PC-3 (cell line): ENCODE measurements around the gene FLT3. TPM values are rescaled to one million over a fixed set of nuclear protein-coding genes. Genes with fewer than 3 reads are reported as not detected.
"Not testable (repeated sequence)": the region's sequence is repeated elsewhere in the genome, so short reads cannot be mapped to it uniquely, and the experiment has no call there.

Source experiments
- ATAC-seq: fragments of 200-7000 bp; cut with Tn5 transposase; 2 replicates; pipeline ENCODE4 v1.9.1; 2020; ENCODE audit warnings: mild to moderate bottlenecking, moderate library complexity
- BruUV-seq: library from RNA; stranded (reverse); fragments of 400-500 nt; replicated peaks from 2 replicates; lab custom pipeline; 2021; lab: Mats Ljungman, UMichigan
- CTCF ChIA-PET: fragments of 300-600 bp; sonication (Branson Sonifier 250); formaldehyde crosslinking; loops from one replicate; lab custom pipeline; 2022; ENCODE audit warnings: antibody characterized with exemption; lab: Charles Lee
- POLR2A ChIA-PET: fragments of 300-600 bp; sonication (Branson Sonifier 250); formaldehyde crosslinking; loops from one replicate; lab custom pipeline; 2022; ENCODE audit warnings: antibody characterized with exemption; ENCODE audit not compliant: unreplicated experiment; lab: Charles Lee
- DNase-seq: peaks from one replicate; pipeline ENCODE4 v3.0.0-alpha.2; 2015
- H2AFZ ChIP-seq: fragments of 300-600 bp; sonication (generic); 2 replicates; pipeline ENCODE4 v1.6.0; 2016; ENCODE audit warnings: antibody characterized with exemption, low read length
- H3F3A ChIP-seq: fragments of 300-600 bp; sonication (generic); one replicate; pipeline ENCODE4 v1.6.0; 2017; ENCODE audit warnings: antibody characterized with exemption, low read length, control low read depth, mild to moderate bottlenecking; ENCODE audit not compliant: unreplicated experiment
- H3K27ac ChIP-seq: fragments of 300-600 bp; sonication (generic); 2 replicates; pipeline ENCODE4 v1.5.1; 2016; ENCODE audit warnings: mild to moderate bottlenecking, low read length
- H3K27me3 ChIP-seq: fragments of 300-600 bp; sonication (generic); 2 replicates; pipeline ENCODE4 v1.6.1; 2016; ENCODE audit warnings: low read length, mixed read lengths
- H3K36me3 ChIP-seq: fragments of 300-600 bp; sonication (generic); 2 replicates; pipeline ENCODE4 v1.6.1; 2016; ENCODE audit warnings: low read depth, mixed run types, low read length, mixed read lengths
- H3K4me1 ChIP-seq: fragments of 300-600 bp; sonication (generic); 2 replicates; pipeline ENCODE4 v1.5.1; 2016; ENCODE audit warnings: low read length; ENCODE audit not compliant: insufficient read depth
- H3K4me2 ChIP-seq: fragments of 300-600 bp; sonication (generic); 2 replicates; pipeline ENCODE4 v1.6.0; 2016; ENCODE audit warnings: low read length
- H3K4me3 ChIP-seq: fragments of 300-600 bp; sonication (generic); 2 replicates; pipeline ENCODE4 v1.5.1; 2016; ENCODE audit warnings: mild to moderate bottlenecking, low read length, mixed read lengths
- H3K79me2 ChIP-seq: fragments of 300-600 bp; sonication (generic); 2 replicates; pipeline ENCODE4 v1.6.1; 2017; ENCODE audit warnings: low read length, mixed read lengths
- H3K9ac ChIP-seq: fragments of 300-600 bp; sonication (generic); 2 replicates; pipeline ENCODE4 v1.6.0; 2016; ENCODE audit warnings: mild to moderate bottlenecking, low read length
- H3K9me2 ChIP-seq: fragments of 300-600 bp; sonication (generic); replicated peaks from 2 replicates; pipeline ENCODE4 v1.6.1; 2016; ENCODE audit warnings: mixed run types, low read length, mixed read lengths
- H3K9me3 ChIP-seq: fragments of 300-600 bp; sonication (generic); 2 replicates; pipeline ENCODE4 v1.6.1; 2016; ENCODE audit warnings: low read length, mixed read lengths
- H4K20me1 ChIP-seq: fragments of 300-600 bp; sonication (generic); 2 replicates; pipeline ENCODE4 v1.6.1; 2016; ENCODE audit warnings: low read length, mixed read lengths
- CTCF ChIP-seq: fragments of 300-600 bp; sonication (generic); conservative IDR thresholded peaks from 2 replicates; pipeline ENCODE4 v1.5.1; 2017; ENCODE audit warnings: antibody characterized with exemption, low read depth, mild to moderate bottlenecking, low read length
- EZH2 ChIP-seq: fragments of 300-600 bp; sonication (generic); IDR thresholded peaks from one replicate; pipeline ENCODE4 v1.6.1; 2017; ENCODE audit warnings: antibody characterized with exemption, mild to moderate bottlenecking, low read length; ENCODE audit not compliant: unreplicated experiment
- EZH2phosphoT487 ChIP-seq: fragments of 300-600 bp; sonication (generic); IDR thresholded peaks from 2 replicates; pipeline ENCODE4 v1.6.1; 2018; ENCODE audit warnings: mild to moderate bottlenecking, antibody characterized with exemption, low read length, borderline replicate concordance
- intact Hi-C: fragments of 100-400 bp; cut with micrococcal nuclease; formaldehyde crosslinking; loops from 2 replicates; pipeline ENCODE4 v1.9.0; 2023
- total RNA-seq: library from RNA; depleted of rRNA; stranded (reverse); fragments of >200 nt; gene quantifications from 2 replicates; pipeline ENCODE4 v1.2.3, GENCODE V29; 2014

FLT3 gene
- total RNA-seq, 1 experiment from 2014 or later: not detected

- H3K9me3 ChIP-seq: no peaks in the 10 kb centered on the region
- intact Hi-C loops: no loop called here
- no peak overlapping the region for H3K4me2 ChIP-seq
- H3K79me2 ChIP-seq: no peaks in the 10 kb centered on the region
- H3K9me2 ChIP-seq: no peaks in the 10 kb centered on the region
- H3F3A ChIP-seq: no peaks in the 10 kb centered on the region
- peaks cover 62% of the 10 kb centered on the region for H3K27me3 ChIP-seq
- peaks cover 15% of the 10 kb centered on the region; the same call in 1 of the 2 replicates for H3K4me1 ChIP-seq
- no peak overlapping the region for H2AFZ ChIP-seq
- no peak for ATAC-seq
- no peak overlapping the region for H3K4me3 ChIP-seq
- no peaks in the 10 kb centered on the region for H4K20me1 ChIP-seq
- no peak overlapping the region for H3K27ac ChIP-seq
- TF ChIP-seq EZH2phosphoT487 (no peak), EZH2 (no peak), CTCF (no peak)
- no peaks in the 10 kb centered on the region for H3K36me3 ChIP-seq
- DNase-seq: no peak
- ChIA-PET CTCF (interaction anchor here (0.6 kb wide), 1 partner anchor 139 kb away, joined by 3 read pairs; no protein-coding TSS in a partner anchor), POLR2A (no interaction called here)
- H3K9ac ChIP-seq: no peak overlapping the region
- no TSS peak for BruUV-seq
Observed at GRCh38 chr13:27964741-27965323, 135.5 kb downstream of the FLT3 start.

- CTCF ChIA-PET: interaction anchor here (0.6 kb wide), 1 partner anchor 138 kb away, joined by 3 read pairs; no protein-coding TSS in a partner anchor
- H3F3A ChIP-seq, intact Hi-C loops, H3K27ac ChIP-seq, ATAC-seq, H3K9me2 ChIP-seq, H4K20me1 ChIP-seq, H3K4me2 ChIP-seq, H3K79me2 ChIP-seq, H3K9ac ChIP-seq, BruUV-seq, DNase-seq, H3K4me3 ChIP-seq, POLR2A ChIA-PET, H3K9me3 ChIP-seq, H2AFZ ChIP-seq, H3K36me3 ChIP-seq: not testable (repeated sequence)
- Histone ChIP-seq H3K4me1 (peaks cover 16% of the 10 kb centered on the region; the same call in 1 of the 2 replicates), H3K27me3 (peaks cover 57% of the 10 kb centered on the region)
Observed at GRCh38 chr13:27964206-27964605, 136.2 kb downstream of the FLT3 start.

- peaks cover 50% of the 10 kb centered on the region for H3K27me3 ChIP-seq
- CTCF ChIA-PET: no interaction called here
- no peak overlapping the region for H3K27ac ChIP-seq
Observed at GRCh38 chr13:27963491-27963890, 136.9 kb downstream of the FLT3 start.

More at GRCh38 chr13:27963491-27963890, 136.9 kb downstream of the FLT3 start:
- no TSS peak for BruUV-seq
- no peaks in the 10 kb centered on the region for H3K9me2 ChIP-seq
- TF ChIP-seq EZH2phosphoT487: no peak
- no peak for TF ChIP-seq CTCF
- no peak for TF ChIP-seq EZH2
- no peaks in the 10 kb centered on the region for H4K20me1 ChIP-seq
- ATAC-seq: no peak
- DNase-seq: no peak
- H3K4me2 ChIP-seq: no peak overlapping the region
- no peaks in the 10 kb centered on the region for H3K9me3 ChIP-seq
- H2AFZ ChIP-seq: no peak overlapping the region
- H3K36me3 ChIP-seq: no peaks in the 10 kb centered on the region
- H3K79me2 ChIP-seq: no peaks in the 10 kb centered on the region
- H3F3A ChIP-seq: no peaks in the 10 kb centered on the region
- H3K4me1 ChIP-seq: peaks cover 16% of the 10 kb centered on the region; the same call in 1 of the 2 replicates
- intact Hi-C loops: no loop called here
- POLR2A ChIA-PET: no interaction called here
- H3K4me3 ChIP-seq: no peak overlapping the region
- no peak overlapping the region for H3K9ac ChIP-seq
